CD4-positive, alpha-beta T cell treated with Interleukin-10 for 1 hour (primary cell): Measurements from ENCODE around the gene VPS35L.

Source experiments
- DNase-seq: peaks from one replicate; pipeline ENCODE4 v3.0.0-alpha.2; 2020

The VPS35L gene

DNA sequence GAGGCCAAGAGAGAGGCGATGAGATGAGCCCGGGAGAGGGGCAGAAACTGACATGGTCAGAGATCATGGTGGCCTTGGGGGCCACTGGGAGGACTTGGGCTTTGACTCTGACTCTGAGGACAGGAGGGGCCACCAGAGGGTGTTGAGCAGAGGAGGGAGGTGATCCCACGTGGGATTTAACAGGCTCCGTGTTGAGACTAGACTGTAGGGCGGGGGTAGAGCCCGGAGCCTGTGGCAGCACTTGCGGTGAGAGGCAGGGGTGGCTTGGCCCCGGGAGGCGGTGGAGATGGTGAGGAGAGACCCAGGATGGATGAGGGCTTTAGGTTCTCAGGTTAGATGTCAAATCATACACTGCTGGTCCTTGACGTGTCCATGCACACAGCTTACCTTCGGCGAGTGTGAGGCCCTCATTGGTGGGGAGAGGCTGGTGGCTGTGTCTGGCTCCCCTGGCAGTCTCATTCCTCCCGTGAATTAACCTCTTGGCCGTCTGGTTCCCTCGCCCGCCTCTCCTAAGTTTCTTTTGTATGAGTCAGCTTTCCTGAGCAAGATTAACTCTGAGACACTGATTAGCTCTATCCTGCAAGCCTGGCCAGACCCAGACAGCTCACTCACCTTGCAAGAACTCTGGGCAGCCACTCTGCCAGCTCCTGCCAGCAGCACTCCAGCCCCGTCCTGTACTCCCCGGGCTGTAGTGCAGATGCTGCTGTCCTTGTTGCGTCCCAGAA is 39.7 kb downstream of the VPS35L start:
- DNase-seq: no peak

DNA sequence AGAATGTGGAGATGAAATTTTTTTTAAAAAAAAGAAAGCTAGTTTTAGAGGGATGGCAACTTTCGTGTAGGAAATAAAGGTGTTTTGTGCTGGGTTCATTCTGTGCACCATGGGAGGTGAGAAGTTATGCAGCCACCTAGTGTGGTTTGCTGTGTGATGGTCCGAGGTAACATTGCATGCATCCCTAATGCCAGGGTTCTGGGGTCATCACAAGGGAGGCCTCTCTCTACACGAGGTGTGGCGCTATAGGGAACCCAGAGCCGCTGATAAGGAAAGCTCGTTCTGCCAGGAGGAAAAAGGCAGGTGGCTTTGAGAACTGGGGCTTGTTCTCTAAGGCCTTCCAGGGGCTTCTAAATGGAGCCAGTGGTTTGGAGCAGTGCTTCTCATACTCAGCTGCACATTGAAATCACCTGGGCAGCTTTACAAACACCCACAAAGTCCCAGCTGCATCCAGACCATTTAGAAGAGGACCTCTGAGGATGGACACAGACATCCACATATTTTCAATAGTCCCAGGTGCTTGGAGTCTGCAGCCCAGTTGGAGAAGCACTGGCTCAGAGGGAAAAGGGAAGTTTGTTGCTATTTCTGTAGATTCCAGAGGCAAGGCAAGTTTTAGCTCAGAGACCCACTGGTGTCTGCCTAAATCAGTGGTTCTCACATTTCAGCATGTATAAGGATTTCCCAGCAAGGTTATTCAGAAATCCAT is 43.5 kb downstream of the VPS35L start:
- DNase-seq: no peak

DNA sequence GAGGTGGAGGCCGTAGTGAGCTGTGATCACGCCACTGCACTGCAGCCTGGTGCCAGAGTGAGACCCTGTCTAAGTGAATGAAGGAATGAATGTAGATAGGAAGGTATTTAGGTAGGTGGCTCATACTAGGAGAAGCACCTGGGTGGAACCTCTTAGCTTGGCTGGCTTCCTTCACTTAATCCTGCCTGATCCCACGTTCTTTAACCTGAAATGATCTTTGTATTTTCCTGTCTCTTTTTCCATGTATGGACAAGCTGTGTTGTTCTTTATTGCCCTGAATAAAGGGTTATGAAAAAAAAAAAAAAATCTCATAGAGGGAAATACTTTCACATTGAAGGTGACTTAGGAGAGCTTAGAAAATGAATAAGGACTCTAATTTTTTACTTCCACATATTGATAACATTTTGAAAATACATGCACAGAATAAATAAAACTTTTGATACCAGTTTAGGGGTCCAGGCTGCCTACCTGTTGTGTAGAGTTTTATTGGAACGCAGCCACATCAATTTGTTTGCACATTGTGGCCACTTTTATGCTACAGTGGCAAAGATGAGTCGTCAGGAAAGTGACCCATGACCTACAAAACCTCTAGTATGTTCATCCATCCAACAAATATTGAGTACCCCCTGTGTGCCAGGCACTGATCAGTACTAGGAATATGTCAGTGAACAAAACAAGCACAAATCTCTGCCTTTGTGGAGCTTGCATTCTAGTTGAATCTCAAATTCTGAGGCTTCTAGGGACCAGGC is 44.6 kb downstream of the VPS35L start:
- no peak for DNase-seq

DNA sequence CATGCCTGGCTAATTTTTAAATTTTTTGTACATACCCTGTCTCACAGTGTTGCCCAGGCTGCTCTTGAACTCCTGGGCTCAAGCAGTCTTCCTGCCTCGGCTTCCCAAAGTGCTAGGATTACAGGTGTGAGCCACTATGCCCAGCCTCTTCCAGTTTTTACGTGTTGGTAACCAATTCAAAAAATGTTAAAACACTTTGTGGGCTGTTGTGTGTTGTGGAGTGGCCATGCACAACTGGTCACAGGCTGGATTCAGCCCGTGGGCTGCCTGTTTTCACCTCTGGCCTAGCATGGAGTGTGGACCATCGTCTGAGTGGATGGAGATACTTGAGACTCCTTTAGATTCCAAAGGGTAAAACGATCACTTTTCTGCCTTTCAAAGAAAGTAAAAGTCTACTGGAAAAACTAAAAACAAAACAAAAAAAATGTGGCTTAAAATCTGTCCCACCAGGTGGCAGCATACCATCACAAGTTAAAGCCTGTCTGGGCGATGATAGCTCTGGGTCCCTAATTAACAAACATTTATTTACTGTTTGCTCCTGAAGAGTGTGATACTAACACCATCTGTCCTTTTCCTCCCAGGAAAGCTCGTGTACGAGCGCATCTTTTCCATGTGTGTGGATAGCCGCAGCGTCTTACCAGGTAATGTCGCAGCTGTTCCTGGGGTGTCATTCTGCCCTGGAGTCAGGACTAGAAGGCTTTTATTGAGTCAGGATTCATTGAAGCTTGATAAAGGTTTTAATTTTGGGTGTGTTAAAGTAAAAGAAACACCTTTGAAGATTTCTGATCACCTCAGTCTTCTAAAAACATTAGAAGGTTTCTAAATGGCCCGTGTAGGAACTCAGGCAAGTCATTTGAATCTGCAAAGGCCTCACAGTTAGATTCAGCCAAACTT is 45.8 kb downstream of the VPS35L start:
- DNase-seq: peak; percentile 53

- no peak for DNase-seq
These were observed 49.4 kb downstream of the VPS35L start for GRCh38 chr16:19604911-19605310.

GRCh38 chr16:19605701-19606100 is 50.2 kb downstream of the VPS35L start:
- DNase-seq: no peak

DNA sequence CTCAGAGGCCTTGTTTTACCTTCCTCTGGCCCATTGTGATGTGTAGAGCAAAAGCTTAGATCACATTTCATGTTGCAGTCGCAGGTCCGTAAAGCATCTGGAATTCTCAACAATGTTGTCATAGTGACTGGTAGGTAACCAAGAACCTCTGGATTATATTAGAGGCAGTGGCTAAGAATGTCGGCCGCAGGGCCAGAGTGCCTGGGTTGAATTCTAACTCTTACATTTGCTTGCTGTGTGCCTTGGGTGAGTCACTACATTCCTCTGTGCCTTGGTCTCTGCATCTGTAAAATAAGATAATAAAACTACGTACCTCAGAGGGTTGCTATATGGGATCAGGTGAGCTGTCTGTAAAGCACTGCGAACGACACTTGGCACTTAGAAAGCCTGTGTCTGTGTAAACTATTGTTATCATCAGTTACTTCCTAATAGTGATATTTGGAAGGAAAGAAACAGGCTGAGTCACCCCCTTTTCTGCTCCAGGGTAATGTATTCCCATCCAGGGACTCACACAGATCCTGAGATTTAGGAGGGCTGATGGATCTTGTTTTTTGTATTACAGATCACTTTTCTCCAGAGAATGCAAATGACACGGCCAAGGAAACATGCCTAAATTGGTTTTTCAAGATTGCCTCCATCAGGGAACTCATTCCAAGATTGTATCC is 52.2 kb downstream of the VPS35L start:
- no peak for DNase-seq

DNA sequence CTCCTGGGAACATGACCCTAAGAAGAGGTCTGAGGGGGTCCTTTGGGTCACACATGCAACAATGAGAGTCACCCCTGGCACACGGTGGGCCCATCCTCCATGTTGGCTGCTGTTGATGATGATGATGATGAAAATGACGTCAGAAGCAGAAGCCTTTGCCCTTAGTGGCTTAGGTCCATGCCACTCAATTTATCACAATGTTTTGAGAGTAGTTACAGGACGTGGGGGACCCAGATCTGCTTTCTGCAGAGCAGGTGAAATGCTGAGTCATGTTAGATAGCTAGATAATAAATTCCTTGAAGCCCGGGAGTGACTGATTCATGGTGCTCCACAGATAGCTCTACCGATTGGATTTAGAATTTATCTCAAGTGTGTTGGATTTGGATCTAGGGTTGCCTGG is 53.9 kb downstream of the VPS35L start:
- no peak for DNase-seq

GRCh38 chr16:19610200-19610599 is 54.7 kb downstream of the VPS35L start:
- DNase-seq: no peak

DNA sequence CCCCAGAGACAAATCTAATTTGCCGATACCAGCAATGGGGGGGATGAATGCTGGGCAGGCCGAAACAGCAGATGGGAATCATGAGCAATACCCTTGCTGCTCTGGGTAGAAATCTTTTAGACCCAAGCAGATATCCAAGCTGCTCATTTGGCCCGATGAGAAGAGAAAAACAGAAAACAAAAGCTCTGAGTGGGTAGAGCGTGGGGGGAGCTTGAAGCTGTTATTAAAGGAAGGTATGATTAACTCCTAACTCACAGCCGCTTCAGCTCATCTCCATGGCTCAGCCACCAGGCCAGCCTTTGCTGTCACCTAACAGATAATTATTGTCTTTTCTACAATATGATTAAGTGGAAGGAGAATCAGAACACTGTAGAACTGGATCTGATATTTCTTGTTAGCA is 58.3 kb downstream of the VPS35L start:
- DNase-seq: no peak

DNA sequence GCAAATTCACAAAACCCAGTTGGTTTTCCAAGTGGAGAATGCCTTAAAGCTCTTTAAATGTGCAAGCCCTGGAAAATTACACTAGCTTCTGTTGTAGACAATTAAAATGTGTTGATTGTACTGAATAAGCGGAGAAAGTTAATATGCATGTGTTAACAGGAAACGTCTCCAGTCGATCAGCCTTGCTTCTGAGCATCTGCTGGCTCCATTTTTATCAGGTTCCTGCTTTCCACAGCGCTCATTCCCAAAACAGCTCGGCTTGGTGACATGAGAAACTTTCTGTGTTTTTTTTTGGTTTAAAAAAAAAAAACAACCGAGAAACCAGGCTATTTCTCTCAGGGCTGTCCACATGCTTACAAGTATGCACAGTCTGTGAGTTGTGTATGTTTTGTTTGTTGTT is 60.7 kb downstream of the VPS35L start:
- no peak for DNase-seq

DNA sequence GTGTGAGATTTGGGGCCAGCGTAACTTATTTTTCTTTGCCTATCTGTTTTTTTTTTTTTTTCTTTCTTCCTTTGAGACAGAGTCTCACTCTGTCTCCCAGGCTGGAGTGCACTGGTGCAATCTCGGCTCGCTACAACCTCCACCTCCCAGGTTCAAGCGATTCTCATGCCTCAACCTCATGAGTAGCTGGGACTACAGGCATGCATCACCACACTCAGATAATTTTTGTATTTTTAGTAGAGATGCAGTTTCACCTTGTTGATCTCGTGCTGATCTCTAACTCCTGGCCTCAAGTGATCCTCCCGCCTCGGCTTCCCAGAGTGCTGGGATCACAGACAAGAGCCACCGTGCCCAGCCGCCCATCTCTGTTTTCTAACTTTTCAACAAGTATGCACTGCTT is 63.4 kb downstream of the VPS35L start:
- DNase-seq: no peak

- no peak for DNase-seq
These were observed 65.9 kb downstream of the VPS35L start for GRCh38 chr16:19621445-19621844.

- no peak for DNase-seq
These were observed 69.5 kb downstream of the VPS35L start for GRCh38 chr16:19625039-19625438.

GRCh38 chr16:19636436-19637267 is 81.1 kb downstream of the VPS35L start:
- DNase-seq: no peak

DNA sequence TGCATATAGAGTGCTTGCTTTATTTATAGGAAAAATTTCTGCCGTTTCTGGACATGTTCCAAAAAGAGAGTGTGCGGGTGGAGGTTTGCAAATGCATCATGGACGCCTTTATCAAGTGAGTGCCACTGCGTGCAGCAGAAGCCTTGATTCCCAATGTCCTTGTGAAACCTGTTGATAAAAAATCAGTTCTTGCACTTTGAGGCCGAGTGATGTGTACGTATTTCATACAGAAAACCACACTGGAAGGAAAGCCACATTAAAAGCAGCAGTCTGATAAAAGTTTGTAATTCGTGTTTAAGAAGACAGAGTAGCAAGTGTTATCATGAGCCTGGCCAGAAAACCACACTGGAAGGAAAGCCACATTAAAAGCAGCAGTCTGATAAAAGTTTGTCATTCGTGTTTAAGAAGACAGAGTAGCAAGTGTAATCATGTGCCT is 84.5 kb downstream of the VPS35L start:
- peak; percentile 45 for DNase-seq

DNA sequence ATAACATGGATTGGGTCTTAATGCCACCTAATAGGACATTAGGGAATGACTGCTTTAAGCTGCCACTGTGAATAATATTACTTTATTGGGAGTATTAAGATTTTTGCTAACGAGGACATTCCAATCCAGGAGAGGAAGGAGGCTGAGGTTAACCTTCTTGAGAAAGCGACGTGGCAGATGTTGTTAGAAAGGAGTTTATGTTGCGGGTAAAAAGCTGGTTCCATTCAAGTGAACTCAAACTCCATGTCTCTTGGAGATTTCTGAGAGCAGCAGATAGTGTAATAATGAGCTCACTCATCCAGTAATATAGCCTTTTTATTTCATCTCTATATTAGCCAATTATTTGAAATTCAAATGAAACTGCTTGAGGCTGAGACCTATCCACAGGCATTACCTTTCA is 87.0 kb downstream of the VPS35L start:
- DNase-seq: no peak

DNA sequence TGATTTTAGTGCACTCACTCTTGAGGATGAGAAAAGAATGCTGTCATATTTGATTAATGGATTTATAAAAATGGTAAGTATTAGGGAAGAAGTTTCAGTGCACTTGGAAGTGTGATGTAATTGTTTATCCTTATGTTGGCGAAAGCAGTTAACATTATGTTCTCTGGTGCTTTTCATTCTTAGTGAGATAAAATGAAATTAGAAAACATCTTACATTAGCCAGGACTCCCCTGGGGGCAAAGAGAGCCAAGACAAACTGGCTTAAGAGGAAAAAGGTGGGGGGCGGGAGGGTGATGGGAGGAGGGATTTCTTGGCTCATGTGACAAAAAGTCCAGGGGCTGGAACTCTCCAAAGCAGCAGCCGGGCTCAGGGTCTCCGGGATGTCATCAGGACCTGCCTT is 89.4 kb downstream of the VPS35L start:
- no peak for DNase-seq

- DNase-seq: no peak
These were observed 90.1 kb downstream of the VPS35L start for GRCh38 chr16:19645557-19645981.

DNA sequence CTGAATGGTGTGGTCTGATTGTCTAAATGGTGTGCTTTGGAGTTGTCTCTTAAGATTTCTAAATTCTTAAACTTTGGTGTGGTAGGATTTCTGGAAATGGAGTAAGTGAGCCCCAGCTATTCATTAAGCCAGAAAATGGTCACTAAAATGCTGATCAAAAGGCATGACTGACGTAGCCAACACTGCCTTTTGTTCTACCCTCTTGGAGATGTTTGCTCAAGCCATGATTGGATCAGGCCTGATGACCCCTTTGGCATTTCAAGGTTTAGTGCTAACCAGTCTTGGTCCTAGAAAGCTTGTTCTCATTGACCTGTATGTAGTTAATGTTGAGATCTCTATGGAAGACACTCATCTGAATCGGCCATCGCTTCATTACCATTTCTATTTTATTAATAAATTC is 94.5 kb downstream of the VPS35L start:
- no peak for DNase-seq

DNA sequence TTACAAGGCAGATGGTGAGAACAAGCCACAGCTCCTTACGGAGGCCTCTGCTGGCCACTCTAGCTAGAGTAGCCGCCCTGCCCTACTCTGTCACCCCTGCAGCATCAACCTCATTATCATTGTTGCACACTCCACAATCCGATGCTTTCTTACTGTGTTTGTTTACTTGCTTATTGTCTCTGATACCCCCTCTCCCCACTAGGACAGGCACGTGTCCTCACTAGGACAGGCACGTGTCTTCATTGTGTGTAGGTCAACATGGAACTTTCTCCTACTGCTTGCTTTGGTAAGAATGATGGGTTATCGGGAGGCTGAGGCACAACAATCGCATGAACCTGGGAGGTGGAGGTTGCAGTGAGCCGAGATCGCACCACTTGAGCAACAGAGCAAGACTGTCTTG is 98.6 kb downstream of the VPS35L start:
- no peak for DNase-seq
